ENCODE results near the gene LRRC59.
"Not testable (repeated sequence)": the region's sequence is repeated elsewhere in the genome, so short reads cannot be mapped to it uniquely, and the experiment has no call there.

The LRRC59 gene

DNA sequence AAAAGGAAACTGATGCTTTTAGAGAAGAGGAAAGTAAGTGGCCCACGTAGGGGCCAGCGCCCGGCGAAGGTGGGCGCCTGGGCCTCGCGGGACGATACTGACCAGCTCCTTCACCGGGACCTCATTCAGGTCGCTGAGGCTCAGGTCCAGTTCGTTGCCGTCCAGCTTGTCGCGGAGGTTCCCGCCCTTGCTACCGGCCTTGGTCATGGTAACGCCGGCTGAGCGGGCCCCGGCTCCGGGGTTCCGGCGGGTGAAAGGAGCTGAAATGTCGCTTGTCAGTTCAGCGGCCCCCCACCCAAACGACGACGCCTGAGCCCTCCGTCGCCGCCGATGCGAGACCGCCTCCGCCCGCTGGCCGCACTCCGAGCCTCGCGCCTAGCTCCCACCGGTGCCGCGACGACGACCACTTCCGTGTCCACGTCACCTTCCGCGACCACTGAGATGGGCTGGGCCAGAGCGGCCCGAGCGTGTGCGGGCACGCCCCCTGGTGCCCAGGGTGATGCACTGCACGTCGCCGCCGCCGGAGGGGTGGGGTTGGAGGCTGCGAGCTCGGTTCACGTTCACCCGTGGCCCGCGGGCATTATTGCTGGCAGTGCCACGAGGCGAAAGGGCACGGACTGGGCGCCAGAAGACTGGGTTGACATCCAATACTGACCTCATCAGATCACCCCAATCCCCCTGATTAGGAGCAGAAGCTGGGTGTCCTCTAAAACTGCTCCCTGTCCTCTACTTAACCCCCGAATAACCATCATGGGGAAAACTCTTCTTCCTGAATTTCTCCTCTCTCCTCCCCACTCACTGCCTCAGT lies at the start of gene LRRC59:
Gene LRRC59 (minus strand): TSS at position 413 of the 808 bp plus-strand sequence. CDS start 206 bp downstream, at position 207.
- peak; percentile 89 for DNase-seq

DNA sequence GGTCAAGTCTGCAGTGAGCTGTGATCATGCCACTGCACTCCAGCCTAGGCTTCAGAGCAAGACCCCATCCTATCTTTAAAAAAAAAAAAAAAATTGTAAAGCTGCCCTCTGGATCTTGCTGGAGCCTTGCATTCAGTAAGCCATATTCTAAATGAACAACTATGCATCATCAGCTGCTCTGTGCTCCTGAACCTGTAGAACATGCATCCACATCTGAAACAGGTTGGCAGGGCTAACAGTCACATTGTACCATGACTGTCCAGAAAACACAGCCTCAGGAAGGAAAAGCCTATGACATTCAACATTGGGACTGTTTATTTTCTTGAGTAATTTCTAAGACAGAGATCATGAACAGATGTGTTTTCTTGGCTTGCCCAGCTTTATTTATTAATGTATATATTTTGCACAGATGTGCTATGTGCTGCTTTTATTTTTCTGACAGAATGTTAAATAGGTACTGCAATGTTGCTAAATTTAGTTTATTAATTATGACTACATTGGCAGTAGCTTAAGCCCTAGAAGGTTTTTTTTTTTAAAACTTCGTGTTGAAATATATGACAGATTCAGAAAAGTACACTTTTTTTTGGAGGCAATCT lies 48.5 kb upstream of the LRRC59 start:
- no peak for DNase-seq

DNA sequence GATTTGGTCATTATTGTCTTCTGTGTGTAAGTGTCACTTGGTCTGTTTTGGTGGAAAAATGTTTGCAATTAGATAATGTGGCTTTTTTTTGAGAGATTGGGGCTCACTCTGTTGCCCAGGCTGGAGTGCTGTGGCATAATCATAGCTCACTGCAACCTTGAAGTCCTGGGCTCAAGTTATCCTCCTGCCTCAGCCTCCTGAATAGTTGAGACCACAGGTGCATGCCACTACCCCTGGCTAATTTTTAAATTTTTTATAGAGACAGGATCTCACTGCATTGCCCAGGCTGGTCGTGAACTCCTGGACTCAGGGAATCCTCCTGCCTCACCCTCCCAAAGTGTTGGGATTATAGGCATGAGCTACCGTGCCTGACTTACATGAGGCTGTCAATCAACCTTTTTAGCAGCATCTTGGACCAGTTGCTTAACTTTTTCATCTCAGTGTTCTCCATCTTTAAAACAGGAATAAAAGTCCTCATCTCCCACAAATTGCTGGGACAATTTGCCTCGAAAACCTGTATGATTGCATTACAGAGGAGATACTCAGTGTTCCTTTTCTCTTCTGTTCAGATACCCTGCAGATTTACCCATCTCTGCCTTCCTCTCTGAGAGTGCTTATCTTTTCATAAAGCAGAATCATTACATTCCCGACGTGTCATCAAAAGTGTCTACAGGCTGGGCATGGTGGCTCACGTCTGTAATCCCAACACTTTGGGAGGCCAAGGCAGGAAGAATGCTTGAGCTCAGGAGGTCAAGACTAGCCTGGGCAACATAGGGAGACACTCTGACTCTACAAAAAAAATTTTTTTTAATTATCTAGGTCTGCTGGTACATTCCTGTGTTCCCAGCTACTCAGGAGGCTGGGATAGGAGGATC lies 47.8 kb upstream of the LRRC59 start:
- no peak for DNase-seq

DNA sequence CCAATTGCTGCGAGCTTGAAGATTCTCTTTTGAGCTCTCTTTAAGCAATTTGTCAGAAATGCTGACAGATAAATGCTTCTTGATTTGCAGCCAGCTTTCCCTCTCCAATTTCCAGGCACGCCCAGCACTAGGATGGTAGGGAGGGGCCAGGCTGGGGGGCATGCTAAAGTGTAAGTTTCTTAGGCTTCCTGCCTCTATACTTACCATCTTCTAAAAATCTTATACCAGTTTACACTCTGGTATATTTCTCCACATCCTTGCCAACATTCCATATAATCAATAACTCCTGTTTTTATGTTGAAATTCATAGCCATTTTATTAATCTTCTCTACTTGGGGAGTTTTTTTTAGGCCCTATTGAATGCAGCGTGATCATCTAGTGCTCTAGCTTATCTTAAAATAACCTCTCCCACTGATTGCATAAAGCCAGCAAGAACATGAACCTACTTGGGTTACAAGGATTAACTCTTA lies 46.2 kb upstream of the LRRC59 start:
- DNase-seq, result no peak

DNA sequence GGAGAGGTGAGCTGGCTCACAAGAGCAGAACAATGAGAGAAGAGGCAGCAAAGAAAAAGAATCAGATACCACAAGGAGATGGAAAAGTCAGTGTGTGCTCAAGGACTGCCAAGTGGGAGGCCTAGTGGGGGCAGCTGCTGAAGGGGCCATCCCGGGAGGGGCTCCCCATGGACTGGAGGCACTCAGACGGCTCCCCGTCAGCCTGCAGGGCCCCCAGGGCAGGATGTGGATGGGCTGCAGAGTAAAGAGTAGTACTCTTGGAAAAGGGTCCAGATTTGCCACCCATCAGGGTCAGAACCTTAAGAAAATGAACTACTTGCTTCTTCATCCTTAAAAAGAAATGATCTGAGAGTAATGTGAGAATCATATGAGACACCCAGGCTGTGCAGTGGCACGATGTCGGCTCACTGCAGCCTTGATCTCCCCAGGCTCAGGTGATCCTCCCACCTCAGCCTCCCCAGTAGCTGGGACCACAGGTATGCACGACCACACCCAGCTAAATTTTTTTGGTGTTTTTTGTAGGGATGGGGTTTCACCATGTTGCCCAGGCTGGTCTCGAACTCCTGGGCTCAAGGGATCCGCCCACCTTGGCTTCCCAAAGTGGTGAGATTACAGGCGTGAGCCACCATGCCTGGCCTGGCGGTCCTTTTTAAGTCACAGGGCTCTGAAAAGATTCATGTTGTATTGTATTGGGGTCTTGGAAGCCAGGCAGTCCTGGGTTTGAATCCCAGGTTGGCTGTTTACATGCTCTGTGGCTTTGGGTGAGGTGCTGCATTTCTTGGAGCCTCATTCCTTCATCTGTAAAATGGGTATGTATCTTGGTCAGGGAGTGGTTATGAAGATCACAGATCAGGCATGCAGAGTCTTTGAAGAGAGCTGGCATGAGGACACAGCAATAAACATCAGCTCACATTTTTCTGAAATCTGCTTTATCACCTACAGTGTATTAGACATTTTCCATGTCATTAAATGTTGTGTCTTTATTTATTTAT lies 43.8 kb upstream of the LRRC59 start:
- DNase-seq, result no peak

DNA sequence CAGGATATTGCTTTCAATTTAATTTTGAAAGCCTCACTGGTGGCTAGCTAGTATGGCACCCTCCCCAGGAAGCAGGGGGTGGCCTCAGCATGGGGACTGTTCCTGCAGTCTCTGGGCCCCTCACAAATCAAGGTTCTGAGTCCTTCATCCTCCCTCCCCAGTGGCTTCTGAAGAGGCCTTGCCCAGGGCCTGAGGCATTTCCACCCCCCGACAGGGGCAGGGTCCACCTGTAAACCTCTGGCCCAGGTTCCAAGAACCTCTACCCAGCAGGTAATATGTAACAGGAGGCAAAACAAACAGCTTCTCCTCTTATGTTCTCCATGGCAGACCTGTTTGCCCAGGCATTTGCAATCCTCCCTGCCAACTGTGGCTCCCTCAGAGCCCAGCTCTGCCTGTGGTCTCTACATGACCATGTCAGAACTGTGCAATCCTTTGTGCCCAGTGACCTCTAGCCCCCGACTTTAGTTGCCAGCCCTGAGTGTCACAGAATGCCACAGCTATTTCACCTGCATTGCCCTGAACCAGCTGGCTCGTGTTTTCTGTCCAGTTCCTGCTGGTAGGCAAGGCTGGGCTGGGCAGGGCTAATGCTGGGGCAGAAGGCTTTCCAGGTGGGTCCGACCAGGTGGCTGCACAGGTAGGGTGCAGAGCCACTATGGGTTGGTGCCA lies 43.0 kb upstream of the LRRC59 start:
- no peak for DNase-seq

DNA sequence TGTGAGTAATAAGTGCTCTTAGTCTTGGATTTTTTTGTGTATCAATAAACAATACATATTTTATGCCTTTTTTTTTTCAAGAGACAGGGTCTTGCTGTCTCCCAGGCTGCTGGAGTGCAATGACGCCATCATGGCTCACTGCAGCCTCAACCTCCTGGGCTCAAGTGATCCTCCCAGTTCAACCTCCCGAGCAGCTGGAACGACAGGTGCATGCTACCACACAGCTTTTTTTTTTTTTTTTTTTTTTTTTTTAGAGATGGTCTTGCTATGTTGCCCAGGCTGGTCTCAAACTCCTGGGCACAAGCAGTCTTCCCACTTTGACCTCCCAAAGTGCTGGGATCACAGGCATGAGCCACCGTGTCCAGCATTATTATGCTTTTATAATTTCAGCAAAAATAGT lies 41.7 kb upstream of the LRRC59 start:
- DNase-seq, result no peak

DNA sequence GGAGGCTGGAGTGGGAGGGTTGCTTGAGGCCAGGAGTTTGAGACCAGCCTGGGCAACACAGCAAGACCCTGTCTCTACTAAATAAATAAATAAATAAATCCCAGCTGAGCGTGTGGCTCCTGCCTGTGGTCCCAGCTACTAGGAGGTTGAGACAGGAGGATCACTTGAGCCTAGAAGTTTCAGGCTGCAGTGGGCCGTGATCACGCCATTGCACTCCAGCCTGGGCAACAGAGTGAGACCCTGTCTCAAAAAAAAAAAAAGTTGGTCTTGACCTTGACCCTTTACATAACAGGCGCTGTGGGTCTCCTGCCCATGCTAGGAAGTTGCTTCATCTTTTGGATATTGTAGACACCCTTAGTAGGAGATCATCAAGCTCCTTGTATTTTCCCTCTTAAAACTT lies 40.1 kb upstream of the LRRC59 start:
- DNase-seq, result no peak

DNA sequence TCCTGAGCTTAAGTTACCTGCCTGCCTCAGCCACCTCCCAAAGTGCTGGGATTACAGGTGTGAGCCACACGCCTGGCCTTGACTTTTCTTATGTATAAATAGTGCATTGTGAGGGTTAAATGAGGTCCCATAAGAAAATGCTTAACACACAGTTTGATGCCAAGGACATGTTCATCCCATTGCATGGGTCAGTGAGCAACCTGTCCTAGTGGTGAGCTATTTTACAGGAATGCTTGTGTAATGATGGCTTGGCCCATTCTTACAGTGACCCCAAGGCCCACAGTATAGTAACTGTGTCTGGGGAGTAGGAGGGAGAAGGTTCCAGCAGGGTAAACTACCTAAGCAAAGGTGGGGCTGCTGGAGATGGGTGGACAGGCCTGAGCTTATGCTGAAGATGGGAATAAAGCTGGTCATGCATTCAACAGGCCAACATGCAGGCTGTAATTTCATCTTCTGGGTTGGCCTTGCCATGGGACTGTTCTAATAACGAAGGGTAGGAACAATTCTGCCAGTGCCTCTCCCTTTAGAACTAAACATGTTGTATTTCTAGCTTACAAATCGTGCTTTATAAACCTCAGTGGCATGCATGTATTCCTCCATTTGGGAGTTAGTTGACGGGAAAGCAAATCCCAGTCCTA lies 34.9 kb upstream of the LRRC59 start:
- no peak for DNase-seq

DNA sequence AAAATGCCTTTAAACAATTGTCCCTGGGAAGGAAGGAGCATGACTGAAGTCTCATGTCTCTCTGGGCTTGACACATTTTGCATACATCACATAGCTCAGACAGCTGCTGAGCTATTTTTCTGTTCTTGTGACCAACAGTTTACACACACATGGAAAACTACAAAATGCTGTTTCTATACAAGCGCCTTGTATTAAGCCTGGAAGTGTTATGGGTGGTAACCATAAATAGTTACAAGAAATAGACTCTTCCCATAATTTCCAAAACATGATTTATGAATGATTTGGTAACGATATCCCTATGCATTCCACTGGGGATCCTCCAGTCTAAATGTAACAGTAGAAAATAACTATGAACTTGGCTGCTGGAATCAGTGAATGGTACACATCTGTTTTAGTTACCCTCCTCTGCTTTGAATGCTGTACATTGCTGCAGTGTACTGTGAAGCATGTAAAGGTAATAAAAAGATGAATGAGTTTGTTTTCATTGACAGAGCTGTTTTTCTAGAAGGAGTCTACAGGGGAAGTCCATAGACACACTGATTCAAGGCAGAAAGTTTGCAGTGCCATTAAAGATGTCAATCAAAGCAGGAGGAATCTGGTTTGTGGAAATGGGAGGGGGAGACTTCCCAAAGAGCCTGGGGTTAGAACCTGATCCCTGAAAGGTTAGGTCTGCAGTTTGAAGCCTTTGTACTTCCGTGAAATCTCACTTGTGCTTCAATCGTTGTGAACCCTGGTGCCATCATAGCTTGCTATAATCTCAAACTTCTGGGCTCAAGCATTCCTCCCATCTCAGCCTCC lies 33.7 kb upstream of the LRRC59 start:
- no peak for DNase-seq

DNA sequence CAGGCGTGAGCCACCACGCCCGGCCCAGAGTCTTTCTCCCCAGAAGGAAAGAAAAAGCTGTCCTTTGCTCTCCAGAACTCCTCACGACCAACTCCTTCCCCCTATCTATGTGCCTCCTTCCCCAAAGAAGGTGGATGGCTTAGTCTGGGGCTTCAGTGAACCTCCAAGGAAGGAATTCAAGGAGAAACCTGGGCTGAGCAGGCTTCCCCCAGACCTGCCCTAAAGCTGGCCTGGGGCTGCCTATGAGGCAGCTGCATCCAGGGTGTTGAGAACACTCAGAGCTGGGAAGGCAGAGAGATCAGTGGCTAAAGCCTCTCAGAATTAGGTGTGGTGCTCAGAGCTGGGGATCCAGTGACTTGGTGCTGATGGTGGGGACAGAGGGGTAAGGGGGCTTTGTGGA lies 32.5 kb upstream of the LRRC59 start:
- DNase-seq, result no peak

DNA sequence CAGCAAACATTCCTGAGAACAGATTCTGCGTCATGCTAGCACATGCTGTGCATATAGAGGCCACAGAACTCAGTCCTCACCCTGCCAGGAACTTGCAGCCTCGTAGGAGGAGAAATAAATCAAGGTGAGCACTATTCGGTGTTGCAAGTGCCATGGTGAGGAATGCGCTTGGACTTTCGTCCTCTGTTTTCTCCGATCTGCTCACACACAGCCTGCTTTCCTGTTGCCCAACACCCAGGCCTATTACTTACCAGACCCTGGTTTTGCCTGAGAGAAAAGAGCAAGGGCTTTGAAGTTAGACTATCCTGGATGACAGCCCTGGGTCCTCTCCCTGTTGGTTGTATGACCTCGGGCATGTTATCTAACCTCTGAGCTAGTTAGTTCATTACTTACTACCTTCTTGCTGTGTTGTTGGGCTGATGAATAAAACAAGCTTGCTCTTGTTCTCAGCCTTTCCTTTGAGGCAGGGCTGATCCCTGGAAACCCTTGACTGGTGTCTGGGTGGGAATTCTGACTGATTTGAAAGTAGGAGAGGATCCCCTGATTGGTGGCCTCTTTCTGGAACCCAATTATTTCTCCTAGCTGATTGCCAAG lies 31.6 kb upstream of the LRRC59 start:
- no peak for DNase-seq

DNA sequence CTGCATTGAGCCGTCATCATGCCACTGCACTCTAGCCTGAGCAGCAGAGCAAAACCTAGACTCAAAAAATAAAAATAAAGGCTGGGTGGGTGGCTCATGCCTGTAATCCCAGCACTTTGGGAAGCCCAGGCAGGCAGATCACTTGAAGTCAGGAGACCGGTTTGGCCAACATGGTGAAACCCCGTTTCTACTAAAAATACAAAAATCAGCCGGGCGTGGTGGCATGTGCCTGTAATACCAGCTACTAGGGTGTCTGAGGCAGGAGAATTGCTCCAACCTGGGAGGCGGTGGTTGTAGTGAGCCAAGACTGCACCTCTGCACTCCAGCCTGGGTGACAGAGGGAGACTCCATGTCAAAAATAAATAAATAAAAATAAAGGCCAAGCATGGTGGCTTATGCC lies 30.8 kb upstream of the LRRC59 start:
- DNase-seq, result not testable (repeated sequence)

DNA sequence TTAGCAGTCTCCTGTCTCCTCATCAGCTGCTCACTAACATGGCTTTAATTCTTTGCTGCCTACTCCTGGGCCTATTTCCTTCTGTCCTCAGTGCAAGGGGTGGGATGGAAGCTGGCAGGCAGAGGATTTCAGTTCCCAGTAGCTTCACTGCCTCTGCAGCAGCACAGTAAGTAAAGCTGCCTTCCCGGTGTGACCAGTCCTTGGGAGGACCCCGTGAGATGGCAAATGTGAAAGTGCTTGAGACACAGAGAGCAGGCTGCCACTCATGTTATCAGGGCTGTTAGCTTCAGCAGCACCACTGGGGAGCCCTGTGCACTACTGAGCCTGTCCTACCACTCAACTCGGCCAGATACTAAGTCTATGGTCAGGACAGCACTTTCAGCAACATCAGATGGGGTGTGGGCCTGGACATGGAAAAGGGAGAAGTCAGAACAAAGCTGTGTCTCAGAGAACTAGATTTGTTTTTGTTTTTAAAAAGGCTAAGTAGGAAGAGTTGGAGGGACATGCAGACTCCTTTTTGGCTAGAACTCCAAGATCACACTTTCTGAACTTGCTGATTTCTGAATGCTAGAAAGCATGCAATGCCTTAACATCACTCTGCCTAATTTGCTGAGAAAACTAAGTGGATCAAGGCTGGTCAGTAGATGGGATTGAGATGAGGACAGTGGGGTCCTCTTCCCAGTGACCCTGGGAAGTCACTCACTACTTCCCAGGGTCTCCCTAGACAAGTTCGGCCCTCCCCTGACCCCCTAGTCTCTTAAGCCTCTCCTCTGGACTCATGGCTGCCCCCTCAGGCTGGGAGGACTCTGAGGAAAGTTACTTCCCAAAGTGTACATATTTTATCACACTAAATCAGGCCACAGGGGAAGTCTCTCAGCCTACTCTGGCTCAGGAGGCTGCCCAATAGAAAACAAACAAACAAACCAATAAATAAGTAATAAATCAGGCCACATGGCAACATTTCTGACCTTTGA lies 29.8 kb upstream of the LRRC59 start:
- peak; percentile 69 for DNase-seq

DNA sequence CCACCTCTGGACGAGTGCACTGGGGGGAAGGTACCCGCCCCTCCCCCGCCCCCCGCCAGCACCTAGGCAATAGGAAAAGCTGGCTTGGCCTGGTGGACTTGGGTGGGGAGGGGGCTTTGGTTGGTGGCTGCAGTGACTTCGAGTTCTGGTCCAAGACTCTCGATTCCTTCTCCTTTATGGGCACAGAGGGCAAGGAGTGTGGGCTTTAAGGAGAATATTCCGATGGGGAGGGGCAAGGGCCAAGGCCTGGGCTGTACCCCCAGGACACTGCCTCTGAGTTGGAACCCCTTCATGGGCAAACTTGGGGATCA lies 29.1 kb upstream of the LRRC59 start:
- DNase-seq, result no peak

DNA sequence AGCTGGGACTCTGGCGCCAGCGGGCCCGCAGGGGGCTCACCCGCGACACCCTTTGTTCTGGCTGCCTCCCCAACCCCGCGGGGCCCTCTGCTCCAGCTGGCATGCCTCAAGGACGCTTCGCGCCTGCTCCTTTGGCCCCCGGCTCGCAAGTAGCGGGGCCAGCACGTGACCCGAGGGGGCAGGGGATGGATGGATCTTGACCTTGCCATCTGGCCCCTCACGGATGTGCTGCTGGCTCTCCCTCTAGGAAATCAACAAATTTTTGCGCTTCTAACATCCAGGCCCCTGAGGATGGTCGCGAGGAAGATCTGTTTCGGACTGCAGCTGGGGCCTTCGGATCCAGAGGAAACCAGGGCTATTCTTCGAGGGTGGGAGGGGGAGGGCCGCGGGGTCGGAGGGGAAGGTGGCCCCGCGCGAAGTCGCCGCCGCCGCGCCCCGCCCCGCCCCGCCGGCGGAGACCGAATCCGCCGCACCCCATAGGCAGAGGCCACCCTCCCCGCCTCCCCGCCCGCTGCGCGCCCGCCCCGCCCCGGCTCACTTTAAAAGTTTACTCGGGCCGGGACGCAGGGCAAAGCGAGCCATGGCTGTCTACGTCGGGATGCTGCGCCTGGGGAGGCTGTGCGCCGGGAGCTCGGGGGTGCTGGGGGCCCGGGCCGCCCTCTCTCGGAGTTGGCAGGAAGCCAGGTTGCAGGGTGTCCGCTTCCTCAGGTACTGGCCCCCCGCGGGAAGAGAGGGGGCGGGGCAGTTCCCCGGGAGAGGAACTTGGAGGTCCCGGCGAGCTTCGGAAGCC lies 28.6 kb upstream of the LRRC59 start, which contains the start of gene ACSF2:
Gene ACSF2 (plus strand): TSS at position 537 of the 790 bp plus-strand sequence. CDS start 44 bp downstream, at position 581.
- DNase-seq, result peak; percentile 72

DNA sequence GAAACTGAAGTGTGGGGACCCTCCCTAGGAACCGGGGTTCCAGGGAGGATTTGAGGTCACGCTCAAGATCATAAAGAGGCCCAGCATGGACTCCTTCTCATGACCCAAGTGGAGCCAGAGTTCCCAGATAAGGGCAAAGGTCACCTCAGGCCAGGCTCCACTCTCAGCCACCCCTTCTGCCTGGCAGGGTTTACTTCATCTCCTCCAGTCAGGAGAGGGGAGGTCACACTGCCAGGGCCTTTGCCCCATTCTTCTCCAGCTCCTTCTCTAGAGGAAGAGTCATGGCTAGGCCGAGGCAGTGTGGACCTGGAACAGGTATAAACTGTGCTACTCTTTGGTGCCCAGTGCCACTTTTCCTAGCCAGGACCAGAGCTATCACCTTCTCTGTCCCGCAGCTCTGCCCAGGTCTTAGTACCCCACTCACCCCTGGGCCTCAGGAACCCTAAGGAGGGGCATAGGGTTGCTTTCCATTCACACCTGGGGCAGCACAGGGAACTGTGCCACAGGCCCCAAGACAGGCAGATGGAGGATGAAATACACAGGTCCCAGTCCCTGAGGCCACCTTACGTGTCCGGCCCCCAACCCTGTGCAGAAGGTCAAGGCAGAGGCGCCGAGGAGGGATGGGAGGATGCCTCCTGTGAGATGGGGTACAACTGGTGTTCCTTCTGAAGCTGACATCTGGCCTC lies 27.8 kb upstream of the LRRC59 start:
- no peak for DNase-seq

Measured in suppressor macrophage treated with lipopolysaccharide for 4 hours (primary cell).